SK-N-MC (cell line): Measurements from ENCODE around the gene EFCC1.

Source experiments
- DNase-seq: peaks from one replicate; pipeline ENCODE4 v3.0.0-alpha.2; 2011; ENCODE audit warnings: low read depth, low spot score
- H3K27ac ChIP-seq: fragments of 200-600 bp; sonication (generic); 2 replicates; pipeline ENCODE4 v1.5.1; 2016; ENCODE audit warnings: mixed run types
- H3K36me3 ChIP-seq: fragments of 200-600 bp; sonication (generic); 2 replicates; pipeline ENCODE4 v1.6.1; 2017; ENCODE audit warnings: antibody characterized with exemption, low read length, mixed read lengths; ENCODE audit not compliant: insufficient read depth
- H3K4me3 ChIP-seq: fragments of 200-600 bp; sonication (generic); 2 replicates; pipeline ENCODE4 v1.5.1; 2016
- H3K9ac ChIP-seq: fragments of 200-600 bp; sonication (generic); 2 replicates; pipeline ENCODE4 v1.8.0; 2017; ENCODE audit warnings: mixed run types, mixed read lengths; ENCODE audit not compliant: insufficient read length
- H3K9me3 ChIP-seq: fragments of 200-600 bp; sonication (generic); 2 replicates; pipeline ENCODE4 v1.6.1; 2017; ENCODE audit warnings: low read depth, mild to moderate bottlenecking, antibody characterized with exemption, low read length, moderate library complexity, mixed read lengths
- EZH2 ChIP-seq: fragments of 200-600 bp; sonication (generic); IDR thresholded peaks from one replicate; pipeline ENCODE4 v1.6.1; 2017; ENCODE audit warnings: antibody characterized with exemption
- FOXP2 ChIP-seq: optimal IDR thresholded peaks from 2 replicates; pipeline ENCODE3; 2011; ENCODE audit warnings: mild to moderate bottlenecking, moderate library complexity; ENCODE audit not compliant: insufficient read depth; ENCODE audit errors: extremely low read length, control extremely low read depth
- POLR2AphosphoS5 ChIP-seq: IDR thresholded peaks from 2 replicates; pipeline ENCODE4 v1.6.1; 2012; ENCODE audit warnings: mild to moderate bottlenecking, low read depth, low read length, borderline replicate concordance

EFCC1 gene

DNA sequence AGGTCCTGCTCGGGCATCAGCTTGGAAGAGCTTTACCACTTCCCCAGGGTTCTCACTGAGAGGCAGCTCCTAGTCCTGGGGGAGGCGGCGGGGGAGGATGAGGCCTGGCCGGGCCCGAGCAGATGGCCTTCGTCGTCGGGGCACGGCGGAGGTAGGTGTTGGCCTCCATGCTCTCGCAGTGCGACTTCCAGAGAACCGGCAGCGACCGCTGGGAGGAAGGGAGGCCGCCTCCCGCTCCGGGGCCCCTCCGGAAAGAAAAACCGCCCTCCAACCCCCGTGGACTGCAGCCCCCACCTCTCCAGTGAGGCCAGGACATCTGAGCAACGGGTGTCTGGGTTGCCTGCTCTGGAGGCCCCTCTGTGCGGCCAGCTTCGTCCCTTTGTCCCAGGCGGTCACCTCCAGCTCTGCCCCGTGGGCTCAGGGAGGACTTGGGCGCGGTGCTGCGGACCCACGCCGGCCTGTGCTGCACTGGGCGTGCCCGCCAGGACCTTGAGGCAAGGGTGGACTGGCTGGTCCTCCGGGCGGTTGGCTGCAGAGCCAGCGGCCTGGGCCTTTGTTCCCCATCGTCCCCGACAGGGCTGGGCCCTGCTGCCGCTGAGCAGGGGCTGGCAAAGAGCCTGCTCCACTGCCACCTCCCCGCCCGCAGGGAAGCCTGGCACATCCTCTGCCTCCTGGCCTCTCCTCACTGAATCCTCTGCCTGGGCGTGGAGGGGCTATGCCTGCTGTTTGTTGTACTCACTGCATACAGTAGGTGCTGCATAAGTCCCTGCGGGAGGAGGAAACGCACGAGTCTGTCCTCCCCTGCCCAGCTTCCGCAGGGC, 45.8 kb downstream of the EFCC1 start:
- H3K36me3 ChIP-seq, result no peaks in the 10 kb centered on the region
- no peak for TF ChIP-seq FOXP2
- H3K9me3 ChIP-seq, result peaks cover 4% of the 10 kb centered on the region; the same call in 1 of the 2 replicates
- no peak overlapping the region for H3K27ac ChIP-seq
- H3K4me3 ChIP-seq, result no peak overlapping the region
- H3K9ac ChIP-seq, result no peak overlapping the region
- DNase-seq, result no peak

DNA sequence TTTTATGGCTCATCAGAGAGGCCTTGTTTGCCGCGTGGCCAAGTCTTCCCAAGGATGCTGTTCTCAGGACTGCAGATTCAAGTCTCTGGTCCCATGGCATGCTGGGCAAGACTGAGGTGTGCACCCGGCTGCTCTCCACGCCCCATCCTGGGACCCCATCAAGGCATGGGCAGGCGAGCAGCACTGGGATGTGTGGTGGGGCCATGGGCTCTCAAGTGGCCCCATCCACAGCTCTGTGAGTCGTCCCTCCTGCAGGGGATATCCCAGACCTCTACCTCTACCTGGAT, 46.4 kb downstream of the EFCC1 start:
- TF ChIP-seq POLR2AphosphoS5 (no peak), FOXP2 (no peak), EZH2 (no peak)
- no peaks in the 10 kb centered on the region for H3K36me3 ChIP-seq
- H3K9ac ChIP-seq, result no peak overlapping the region
- no peak for DNase-seq
- no peak overlapping the region for H3K27ac ChIP-seq
- H3K4me3 ChIP-seq, result no peak overlapping the region
- H3K9me3 ChIP-seq, result peaks cover 4% of the 10 kb centered on the region; the same call in 1 of the 2 replicates

DNA sequence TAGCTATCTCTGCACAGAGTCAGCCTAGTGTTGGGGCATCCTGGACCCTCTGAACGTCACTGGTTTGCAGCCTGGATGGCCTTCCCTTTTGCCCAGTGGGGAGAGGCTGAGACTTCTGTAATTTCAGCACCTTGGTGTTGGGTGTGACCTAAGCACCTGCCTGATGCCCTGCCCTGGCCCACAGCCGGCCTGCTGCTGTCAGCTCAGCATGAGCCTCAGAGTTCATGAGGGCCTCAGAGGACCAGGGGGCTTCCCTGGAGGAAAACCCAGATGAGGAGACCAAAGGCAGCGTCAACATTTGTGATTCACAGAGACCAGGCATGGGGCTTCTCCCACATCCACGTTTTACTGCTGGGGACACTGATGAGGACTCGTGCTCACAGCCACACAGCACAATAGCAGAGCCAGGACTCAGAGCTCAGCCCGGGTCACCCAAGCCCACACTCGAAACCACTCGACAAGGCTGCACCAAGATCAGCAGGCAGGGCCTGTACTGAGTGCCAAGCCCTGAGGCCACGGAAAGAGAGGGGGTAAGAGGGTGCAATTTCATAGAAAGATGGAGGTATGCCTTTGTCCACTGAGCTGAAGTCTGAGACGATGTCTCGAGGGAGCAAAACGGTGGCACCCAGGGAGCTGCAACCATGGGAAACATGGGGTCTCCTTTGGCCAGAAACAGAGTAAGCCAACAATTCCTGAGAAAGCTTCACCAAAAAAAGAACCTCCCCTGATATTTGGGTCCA, 49.6 kb downstream of the EFCC1 start:
- H3K4me3 ChIP-seq, result no peak overlapping the region
- H3K9ac ChIP-seq, result no peak overlapping the region
- no peak for TF ChIP-seq FOXP2
- no peak for TF ChIP-seq POLR2AphosphoS5
- no peak for TF ChIP-seq EZH2
- H3K36me3 ChIP-seq, result no peaks in the 10 kb centered on the region
- DNase-seq, result no peak
- H3K9me3 ChIP-seq, result peaks cover 4% of the 10 kb centered on the region; the same call in 1 of the 2 replicates
- no peak overlapping the region for H3K27ac ChIP-seq

DNA sequence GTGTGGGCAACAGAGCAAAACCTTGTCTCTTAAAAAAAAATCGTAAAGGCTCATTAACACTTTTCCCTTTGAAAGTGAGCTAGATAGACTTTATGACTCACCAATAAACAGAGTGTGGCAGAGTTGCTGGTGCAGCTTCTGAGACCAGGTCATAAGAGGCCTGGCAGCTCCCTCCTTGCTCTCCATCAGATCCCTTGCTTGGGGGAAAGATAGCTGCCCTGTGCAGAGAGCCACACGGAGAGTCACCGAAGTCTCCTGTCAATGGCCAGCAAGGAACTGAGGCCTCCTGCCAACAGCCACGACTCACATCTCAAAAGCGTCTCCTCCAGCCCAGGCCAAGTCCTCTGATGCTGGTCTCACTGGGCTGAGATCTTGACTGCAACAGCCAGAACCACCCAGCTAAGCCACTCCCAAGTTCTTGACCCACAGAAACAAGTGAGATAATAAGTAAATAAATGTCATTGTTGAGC, 50.8 kb downstream of the EFCC1 start:
- Histone ChIP-seq H3K9me3 (peaks cover 4% of the 10 kb centered on the region; the same call in 1 of the 2 replicates), H3K36me3 (no peaks in the 10 kb centered on the region), H3K27ac (no peak overlapping the region), H3K4me3 (no peak overlapping the region), H3K9ac (no peak overlapping the region)
- TF ChIP-seq POLR2AphosphoS5, result no peak
- no peak for TF ChIP-seq EZH2
- TF ChIP-seq FOXP2, result no peak
- DNase-seq, result no peak

DNA sequence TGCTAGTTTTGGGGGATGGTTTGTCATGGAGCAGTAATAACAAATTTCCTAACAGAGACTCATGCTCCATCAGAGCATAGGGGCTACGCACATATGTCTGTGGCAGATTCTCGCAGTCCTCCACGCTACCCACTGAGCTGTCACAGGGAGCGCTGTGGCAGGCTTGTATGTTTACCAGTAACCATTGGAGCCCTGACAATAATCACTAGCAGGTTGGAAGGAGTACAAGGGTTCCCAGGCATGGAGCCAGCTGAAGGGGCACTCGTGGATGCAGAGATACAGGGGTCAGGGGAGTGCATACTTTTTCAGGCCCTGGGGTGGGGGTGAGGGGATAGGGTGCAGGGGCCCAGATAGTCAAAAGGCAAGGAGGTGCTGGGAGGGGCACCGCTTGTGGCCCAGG, 51.6 kb downstream of the EFCC1 start:
- no peak overlapping the region for H3K9ac ChIP-seq
- no peak overlapping the region for H3K4me3 ChIP-seq
- no peak for DNase-seq
- no peak overlapping the region for H3K27ac ChIP-seq
- TF ChIP-seq FOXP2 (no peak), EZH2 (no peak), POLR2AphosphoS5 (no peak)
- no peaks in the 10 kb centered on the region for H3K36me3 ChIP-seq
- peaks cover 4% of the 10 kb centered on the region; the same call in 1 of the 2 replicates for H3K9me3 ChIP-seq

DNA sequence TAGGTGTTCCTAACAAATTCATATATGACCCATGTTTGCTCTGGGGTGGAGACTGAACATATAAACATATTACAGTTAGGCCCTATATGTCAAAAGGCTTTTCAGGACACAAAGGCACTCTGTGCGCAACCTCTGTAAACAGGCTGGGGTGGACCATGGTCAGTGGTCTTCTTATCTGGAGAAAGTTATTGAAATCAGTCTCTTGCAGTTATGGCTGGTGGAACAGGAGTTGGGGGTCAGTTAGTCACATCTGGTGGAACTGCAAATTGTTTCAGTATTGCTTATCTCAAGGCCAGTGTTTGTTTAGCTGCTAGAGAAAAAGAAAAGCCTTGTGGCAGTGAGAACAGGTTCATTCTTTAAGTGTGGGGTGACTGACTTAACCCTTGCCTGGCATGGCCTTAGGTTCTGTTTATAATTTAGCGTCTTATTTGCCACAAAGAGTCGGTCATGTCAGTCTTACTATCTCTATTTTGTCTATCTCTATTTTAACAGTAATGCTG, 53.6 kb downstream of the EFCC1 start:
- no peak for DNase-seq
- no peak overlapping the region for H3K4me3 ChIP-seq
- H3K9ac ChIP-seq, result no peak overlapping the region
- H3K9me3 ChIP-seq, result no peaks in the 10 kb centered on the region
- no peak for TF ChIP-seq EZH2
- TF ChIP-seq POLR2AphosphoS5, result no peak
- no peak for TF ChIP-seq FOXP2
- H3K36me3 ChIP-seq, result no peaks in the 10 kb centered on the region
- no peak overlapping the region for H3K27ac ChIP-seq

DNA sequence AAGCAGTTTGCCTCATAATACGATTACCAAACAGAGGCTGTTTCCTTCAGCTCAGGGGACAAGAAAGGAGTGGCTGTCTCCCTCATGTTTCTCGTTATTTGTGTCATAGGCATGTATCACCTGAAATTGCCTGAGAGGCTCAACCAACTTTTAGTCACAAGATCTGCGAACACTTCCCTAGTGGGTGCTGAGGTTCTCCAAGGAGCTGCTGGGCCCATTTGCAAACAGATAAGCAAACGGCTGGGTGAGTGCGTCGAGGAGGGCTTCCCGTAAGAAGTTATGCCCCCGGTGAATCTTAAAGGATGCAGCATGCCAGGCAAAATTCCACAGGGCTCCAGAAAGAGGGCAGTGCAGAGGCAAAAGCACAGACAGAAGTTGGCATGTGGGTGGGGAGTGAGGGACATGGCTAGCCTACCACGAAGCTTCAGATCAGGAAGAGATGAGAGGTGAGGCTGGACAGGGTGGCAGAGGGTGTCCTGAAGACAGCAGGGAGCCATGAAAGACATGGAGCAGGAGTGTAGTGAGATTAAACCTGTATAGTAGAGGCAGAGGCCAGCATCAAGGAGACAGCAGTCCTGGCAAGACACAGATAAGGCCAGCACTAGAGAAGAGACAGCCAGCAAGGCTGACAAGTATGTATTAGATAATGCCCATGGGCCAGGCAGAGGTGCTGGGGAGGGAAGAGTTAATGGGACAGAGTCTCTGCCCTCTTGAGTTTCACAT, 55.5 kb downstream of the EFCC1 start:
- DNase-seq, result no peak
- no peak overlapping the region for H3K4me3 ChIP-seq

DNA sequence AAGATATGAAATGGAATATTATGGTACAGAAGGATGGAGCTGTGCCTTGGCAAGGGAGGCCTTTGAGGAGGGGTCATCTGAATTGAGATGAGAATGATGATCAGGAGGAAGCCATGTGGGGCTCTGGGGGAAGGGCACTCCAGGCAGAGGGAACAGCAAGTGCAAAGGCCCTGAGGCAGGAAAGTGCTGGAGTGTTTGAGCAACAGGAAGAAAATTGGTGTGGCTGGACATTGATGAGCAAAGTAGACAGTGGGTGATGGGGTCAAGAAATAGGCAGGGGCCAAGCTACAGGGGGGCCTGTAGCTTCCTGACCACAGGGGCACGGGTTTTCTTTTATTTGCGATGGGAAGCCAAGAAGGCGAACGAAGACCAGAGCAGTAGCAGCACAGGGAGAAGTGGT, 56.1 kb downstream of the EFCC1 start:
- Histone ChIP-seq H3K4me3 (no peak overlapping the region), H3K9me3 (no peaks in the 10 kb centered on the region), H3K9ac (no peak overlapping the region), H3K36me3 (no peaks in the 10 kb centered on the region), H3K27ac (no peak overlapping the region)
- no peak for TF ChIP-seq EZH2
- no peak for TF ChIP-seq FOXP2
- TF ChIP-seq POLR2AphosphoS5, result no peak
- DNase-seq, result no peak

More for the DNA sequence above, 55.5 kb downstream of the EFCC1 start:
- no peaks in the 10 kb centered on the region for H3K9me3 ChIP-seq
- no peak for TF ChIP-seq FOXP2
- TF ChIP-seq POLR2AphosphoS5, result no peak
- TF ChIP-seq EZH2, result no peak
- no peak overlapping the region for H3K9ac ChIP-seq
- H3K36me3 ChIP-seq, result no peaks in the 10 kb centered on the region
- H3K27ac ChIP-seq, result no peak overlapping the region
